Left kidney (tissue), 2 donors: ENCODE results near the gene P2RX5. TPM values are rescaled to one million over a fixed set of nuclear protein-coding genes. Genes with fewer than 3 reads are reported as not detected.

Source experiments
- DNase-seq: peaks from one replicate; pipeline ENCODE4 v3.0.0-alpha.2; 2013
- polyA plus RNA-seq: library from polyadenylated mRNA; unstranded; fragments of 120-200 nt; gene quantifications from one replicate; pipeline ENCODE4 v1.2.1, GENCODE V29; 2013; ENCODE audit not compliant: insufficient read length

P2RX5 gene
- polyA plus RNA-seq, 1 donor = 0.95 TPM

DNA sequence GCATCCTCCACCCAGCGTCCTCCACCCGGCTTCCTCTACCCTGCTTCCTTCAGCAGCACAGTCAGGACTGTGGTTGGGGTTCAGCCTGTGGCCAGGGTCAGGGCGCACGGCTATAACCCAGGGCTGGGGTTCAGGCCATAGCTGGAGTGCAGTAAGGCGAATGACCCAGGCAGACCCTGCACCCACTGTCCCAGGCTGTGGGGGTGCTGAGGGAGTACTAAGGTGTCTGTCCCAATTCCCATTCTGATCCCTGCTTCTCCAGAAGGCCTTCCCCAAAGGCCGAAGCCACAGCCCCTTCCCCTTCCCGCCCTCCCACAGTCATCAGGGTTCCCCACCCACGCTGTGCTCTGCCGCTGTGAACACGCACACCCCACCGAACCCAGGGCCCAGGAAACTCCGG lies 14.9 kb downstream of the P2RX5 start:
- DNase-seq = no peak

DNA sequence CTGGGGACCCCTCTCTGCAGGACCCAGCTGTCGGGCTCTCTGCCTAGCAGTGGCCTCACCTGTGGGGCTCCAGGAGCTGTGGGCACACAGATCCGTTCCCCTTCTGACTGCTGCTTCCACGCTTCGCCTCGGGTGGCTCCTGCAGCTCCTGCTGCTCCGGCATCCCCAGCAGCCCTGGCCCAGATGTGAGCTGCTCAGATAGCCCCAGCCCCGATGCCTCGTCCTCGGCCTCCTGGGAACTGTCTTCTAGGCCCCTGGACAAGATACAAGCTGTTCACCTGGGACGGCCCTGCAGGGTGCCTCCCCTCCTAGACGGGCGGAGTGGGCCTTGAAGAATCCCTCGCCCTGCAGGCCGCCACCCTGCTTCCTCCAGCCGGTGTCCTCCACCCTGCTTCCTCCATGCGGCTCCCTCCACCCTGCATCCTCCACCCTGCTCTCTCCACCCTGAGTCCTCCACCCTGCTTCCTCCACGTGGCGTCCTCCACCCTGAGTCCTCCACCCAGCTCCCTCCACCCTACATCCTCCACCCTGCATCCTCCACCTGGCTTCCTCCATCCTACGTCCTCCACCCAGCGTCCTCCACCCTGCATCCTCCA lies 16.3 kb downstream of the P2RX5 start:
- DNase-seq = no peak

DNA sequence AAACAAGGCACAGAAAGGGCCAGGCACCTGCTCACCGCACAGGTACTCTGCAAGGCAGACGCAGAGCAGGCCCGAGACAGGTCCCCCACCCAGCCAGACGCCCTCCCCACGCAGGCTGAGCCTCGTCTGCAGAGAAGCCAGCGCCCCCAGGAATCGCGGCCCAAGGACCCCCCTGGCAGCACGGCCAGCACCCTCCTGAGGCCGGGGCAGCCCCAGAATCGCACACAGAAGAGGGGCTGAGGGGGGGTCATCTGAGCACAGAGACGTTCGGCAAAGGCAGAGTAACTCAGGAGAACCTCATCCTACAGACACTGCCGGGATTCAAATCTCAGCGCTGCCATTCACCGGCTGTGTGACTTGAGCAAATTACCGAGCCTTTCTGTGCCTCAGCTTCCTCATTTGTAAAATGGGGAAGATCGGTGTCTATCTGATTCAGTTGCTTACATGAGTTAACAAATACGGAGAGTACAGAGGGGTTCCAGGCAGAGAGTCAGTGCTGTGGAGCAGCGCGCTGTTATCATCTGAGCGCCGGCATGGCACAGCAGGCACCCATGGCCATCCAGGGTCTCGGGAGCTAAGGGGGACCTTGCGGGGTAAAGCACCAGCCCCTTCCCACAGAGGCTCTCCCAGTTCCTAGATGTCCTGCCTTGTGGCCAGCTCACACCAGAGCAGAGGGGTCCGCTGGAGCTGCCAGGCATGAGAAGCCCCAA lies 17.0 kb downstream of the P2RX5 start:
- DNase-seq = no peak

DNA sequence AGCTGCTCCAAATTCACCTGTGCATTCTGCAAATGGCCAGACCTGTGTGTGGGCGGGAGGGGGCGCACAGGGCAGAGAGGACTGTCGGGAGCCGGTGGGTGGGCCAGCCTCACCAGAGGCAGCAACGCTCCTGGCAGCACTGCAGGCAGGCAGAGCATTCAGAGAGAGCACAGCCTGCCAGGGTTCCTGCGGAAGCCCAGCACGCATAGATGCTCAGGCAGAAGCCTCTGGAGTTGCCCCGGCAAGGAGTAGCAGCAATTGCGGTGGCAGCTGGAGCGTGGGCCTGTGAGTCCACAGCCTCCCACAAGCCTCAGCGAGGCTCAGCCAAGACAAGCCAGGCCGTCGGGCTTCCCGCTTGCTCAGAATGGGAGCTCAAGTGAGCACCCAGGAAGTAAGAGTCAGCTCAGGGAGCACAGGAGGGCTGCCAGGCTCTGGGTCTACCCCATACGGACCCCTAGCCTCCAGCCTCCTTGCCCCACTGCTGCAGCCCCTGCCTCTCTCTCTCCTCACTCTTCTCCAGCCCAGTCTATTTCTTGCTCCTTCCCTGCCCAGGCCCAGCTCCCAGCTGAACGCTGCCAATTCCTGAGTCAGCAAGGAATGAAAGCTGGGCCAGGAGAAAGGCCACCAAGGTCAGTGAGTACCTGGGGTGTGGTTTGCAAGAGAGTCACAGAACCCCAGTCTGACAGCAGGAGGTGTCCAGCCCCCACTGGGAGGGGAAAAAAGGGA lies 17.7 kb downstream of the P2RX5 start:
- DNase-seq = no peak

DNA sequence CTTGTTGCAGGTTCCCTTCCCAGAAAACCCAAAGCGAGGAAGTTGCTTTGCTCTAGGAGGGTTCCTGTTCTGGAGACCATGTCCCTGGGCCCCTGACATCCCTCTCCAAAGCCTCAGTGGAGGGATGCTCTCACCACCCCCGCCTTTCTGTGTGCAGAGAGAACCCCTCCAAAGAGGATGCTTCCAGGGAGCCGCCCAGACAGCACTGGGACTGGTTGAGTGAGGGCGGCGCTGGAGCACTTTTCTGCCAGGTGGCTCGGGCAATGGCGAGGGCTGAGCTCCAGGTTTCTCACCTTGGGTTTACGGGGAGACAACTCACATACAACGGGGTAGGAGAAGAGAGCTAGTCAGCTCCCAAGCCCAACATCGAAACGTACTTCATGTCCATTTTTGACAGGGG lies 20.1 kb downstream of the P2RX5 start:
- no peak for DNase-seq

DNA sequence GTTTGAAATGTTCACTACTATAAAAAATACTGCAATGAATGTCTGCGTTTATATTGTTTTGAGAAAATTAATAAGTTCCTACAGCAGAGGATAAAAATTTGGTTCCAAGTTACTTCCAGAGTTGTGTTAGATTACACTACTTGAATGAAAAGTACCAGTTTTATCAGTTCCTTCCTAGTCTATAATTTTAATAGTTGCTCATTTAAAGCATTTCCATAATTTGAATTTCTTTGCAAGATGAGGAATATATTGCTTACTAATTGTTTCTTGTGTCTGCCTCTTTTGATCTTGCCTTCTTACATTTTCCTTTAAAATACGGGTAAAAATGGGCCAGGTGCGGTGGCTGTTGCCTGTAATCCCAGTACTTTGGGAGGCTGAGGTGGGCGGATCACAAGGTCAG lies 23.4 kb downstream of the P2RX5 start:
- no peak for DNase-seq

DNA sequence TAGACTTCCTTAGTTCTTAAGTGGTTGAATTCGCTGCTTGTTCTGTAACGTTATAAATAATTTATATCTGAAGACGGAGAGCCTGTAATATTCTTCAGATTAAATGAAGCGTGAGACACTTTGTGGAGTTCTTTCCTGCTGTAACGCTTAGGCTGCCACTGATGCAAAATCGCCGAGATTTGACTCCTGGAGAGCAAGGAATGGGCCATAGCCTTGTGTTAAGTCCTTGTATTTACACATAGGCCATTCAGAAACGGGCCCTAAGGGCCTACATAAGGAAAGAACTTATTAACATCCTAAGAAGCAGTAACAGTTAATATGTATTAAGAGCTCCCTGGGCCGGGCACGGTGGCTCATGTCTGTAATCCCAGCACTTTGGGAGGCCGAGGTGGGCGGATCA lies 26.4 kb downstream of the P2RX5 start:
- no peak for DNase-seq

DNA sequence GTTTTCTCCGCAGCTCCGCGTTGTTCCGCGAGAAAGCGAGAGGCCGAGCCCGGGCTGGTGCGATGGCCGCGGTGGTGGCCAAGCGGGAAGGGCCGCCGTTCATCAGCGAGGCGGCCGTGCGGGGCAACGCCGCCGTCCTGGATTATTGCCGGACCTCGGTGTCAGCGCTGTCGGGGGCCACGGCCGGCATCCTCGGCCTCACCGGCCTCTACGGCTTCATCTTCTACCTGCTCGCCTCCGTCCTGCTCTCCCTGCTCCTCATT lies 26.9 kb downstream of the P2RX5 start:
- DNase-seq = no peak

DNA sequence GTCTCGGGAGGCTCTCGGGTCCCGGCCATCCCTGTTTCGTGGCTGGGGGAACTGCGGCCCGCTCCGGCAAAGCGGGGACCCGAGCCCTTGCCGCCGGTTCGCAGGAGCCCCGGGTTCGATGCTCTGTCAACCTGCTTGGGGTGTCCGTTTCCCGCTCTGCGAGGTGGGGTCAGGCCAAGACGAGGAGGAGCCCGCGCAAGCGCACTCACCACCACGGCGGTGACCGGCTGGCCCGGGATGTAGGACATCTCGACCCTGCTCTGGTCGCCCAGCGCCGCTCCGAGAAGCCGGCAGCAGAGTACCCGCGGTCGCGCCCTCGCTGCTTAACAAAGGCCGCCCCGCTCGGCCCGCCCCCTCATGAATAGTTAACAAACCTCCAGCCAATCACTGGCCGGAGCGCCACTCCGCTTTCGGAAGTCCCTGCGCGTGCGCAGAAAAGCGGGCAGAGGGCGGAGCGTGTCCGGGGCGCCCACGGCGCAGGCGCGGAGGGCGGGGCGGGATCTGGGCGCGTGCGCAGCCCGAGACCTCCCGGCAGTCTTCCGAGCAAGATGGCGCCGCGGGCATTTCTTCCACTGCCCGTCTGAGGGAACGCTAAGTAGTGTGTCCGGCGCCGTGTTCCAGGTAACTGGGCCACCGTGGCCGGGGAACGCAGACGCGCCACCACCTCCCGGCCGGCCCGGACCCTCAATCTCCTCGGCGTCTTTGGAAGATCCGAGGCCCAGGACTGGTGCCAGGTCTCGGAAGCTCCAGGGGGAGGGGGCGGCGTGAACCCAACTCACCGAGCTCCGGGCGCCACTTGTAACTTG lies 27.5 kb downstream of the P2RX5 start, which contains the start of the genes EMC6 and TAX1BP3:
Gene EMC6 (plus strand): TSS at position 534 of the 806 bp plus-strand sequence. CDS start 335 bp downstream, outside the sequence.
Gene TAX1BP3 (minus strand): TSS at position 300 of the 806 bp plus-strand sequence. CDS start 52 bp downstream, at position 248.
- DNase-seq = peak; percentile 98

DNA sequence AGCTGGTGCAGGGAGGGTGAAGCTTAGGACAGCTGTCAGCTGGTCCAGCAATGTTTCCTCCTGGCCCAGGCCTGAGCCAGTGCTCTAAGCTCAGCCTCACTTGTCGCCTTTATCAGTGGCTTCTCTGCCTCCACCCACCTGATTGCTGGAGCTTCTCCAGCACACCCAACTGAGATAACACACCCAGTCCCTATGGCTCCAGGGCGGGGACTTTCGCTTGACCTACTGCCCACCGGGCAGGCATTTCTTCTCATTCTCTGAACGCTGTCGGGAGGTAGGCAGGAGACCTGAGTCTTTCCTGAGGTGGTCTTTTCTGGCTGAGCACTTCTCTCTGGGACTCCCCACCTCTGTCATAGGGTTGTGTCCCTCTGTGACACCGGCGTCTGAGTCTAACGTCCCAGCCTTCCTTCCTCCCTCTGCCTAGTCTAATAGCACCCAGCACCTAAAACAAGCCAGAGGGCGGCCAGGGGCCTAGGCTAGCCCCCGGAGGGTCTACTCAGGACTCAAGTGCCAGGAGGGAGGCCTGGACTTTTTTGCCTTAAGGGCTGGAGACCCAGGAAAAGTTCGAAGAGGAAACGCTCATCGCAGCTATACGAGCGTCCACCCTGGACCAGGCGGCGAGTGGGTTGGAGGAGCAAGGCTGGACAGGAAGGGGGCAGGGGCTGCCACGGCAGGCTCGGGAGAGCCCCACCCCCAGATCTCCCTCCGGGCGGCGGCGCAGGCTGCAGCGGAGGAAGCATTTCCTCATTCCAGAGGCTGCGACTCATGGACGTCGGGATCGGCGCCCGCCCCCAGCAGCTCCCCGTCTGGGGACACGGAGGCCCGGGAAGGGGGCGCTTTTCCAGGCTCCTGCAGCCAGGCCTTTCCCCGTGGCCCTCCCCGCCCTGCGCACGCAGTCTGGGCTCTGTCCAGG lies 28.3 kb downstream of the P2RX5 start:
- peak; percentile 78 for DNase-seq

DNA sequence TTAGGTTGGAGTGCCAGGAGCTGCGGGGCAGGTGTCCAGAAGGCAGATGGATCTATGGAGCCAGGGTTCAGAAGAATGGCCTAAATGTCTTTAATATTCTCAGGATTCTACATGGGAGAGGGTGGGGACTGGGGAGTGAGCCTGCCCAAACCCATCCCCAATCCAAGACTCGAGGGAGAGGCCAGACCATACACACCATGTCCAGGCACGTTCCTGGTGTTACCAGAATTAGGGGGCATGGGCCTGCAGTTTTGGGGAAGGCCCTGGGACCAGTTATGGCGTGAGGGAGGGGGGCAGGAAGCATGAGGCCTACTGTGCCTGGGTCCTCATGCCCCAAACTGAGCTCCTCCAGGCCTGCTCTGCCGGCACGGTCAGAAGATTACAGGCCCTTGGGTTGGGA lies 29.4 kb downstream of the P2RX5 start:
- no peak for DNase-seq

DNA sequence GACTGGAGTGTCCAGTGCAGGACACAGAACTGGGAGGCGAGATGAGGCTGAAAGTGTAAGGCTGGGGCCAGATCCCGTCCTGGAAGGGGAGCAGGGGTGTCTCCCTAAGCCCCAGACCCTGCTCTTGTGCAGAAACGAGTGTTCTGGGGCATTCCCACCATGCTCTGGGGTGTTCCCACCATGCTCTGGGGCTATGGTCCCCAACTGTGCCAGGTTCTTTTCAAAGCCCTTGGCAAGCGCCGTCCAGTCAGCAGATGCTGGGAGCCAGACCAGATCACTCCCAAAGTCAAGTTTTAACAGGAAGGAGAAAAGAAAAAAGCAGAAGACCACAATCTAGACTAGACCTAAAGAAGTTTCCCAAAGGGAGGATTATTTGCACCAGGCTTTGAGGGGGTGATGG lies 30.1 kb downstream of the P2RX5 start:
- DNase-seq = no peak

DNA sequence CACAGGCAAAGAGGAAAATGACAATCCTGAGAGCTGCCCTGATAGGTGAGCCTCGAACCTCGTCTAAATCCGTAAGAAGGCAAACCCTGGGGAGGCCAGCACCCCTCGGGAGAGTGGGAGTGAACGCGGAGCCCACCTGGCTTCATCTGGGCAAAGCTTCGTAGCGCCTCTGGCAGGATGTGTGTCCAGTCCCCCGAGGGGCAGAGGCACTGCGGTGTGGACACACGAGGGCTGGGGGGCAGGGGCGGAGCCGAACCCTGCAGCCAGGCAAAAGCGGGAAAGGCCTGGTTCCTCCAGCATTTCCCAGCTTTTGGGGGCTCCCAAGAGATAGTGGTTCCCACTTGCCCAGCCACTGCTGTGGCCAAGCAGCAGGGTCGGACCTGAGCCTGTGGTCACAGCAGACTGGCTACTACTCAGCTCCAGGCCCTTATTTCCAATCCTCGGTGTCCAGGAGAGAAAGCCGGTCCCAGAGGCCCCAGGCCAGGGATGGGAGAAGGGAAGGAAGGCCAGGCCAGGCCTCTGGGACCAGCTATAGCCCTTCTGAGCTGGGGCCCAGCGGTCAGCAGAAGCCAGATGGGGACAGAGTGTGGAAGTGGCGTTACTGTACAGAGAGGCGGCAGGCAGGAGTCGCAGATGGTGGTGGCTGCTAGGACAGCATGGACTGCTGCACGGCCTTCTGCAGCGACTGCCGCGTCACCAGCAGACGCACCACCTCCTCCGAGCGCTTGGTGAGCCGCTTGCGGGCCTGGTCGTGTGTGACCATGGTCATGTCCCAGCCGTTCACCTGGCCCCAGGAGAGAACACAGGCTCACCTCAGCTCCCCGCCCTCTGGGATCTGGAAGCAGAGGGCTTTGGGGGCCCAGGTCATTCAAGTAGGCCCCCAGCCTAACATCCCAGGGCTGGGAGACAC lies 32.6 kb downstream of the P2RX5 start:
- DNase-seq = no peak

DNA sequence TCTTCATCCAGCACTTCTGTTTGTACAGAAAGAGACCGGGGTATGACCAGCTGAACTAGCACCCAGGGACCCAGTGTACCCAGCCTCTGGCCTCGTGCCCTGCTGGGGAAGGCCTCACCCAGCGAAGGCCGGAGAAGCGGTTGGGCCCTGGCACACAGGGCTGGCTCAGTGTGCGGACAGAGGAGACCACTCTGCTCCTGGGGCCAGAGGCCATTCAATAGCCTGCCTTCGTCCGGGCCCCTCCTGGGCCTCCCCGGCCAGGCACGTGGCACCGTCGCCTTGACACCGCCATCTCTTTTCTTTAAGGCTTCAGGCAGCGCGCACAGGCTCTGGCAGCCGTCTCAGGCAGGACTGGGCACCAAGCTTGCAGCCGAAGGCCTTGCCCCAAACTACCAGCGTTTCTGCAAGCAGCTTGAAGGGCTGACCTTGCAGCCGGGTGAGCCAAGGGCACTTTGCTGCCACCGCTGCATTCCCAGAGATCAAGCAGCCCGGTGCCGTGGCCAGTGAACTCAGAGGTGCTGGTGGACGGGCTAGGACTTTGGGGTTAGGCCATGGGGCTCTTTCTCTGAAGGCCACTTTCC lies 35.6 kb downstream of the P2RX5 start:
- DNase-seq = no peak

DNA sequence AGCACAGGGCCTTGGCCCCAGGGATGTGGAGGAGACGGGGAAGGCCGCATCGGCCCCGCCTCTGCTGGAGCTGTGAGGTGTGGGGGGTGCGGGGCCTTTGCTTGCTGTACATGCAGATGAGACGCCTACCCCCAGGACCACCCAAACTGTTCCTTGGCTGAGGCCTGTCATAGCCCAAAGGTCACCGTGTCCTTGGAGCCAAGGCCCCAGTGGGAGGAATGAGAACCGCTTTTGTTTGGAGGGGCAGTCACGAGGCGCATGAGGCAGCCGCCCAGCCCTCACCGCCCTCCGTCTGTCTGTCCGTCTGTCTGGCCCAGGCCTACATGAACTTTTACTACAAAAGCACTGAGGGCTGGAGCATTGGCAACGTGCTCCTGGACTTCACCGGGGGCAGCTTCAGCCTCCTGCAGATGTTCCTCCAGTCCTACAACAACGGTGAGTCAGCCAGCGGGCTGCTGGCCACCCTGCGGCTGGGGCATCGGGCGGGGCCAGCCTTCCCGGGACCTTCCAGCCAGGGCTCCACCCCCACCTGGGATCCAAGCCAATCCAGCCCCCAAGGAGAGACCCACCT lies 36.3 kb downstream of the P2RX5 start:
- no peak for DNase-seq

DNA sequence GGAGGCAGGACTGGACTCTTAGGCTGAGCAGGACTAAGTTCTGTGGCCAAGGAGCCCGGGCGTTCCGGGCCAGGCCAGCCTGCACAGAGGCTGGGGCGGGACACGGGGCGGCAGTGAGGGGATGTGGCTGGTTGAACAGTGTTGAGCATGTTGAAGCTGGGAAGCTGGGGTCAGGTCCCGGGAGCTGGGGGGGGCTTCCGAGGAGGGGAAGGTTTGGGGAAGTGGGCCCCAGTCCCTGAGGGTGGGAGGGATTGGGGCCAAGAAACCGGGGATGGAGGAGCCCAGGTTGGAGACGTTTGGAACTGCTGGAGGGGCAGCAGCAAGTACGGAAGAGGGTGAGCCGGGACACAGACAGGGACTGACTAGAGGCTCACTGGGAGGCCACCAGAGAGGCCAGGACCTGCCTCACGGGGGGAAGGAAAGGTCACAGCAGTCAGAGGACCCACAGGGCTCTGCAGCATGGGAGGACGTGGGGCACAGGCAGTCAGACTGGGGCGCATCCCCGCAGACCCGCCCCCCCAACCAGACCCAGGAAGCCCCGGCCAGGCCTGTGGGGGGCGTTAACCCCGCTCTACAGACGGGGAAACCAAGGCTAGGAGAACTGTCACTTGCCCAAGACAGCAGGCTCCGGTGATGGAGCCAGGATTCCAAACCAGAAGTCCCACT lies 37.0 kb downstream of the P2RX5 start:
- no peak for DNase-seq

DNA sequence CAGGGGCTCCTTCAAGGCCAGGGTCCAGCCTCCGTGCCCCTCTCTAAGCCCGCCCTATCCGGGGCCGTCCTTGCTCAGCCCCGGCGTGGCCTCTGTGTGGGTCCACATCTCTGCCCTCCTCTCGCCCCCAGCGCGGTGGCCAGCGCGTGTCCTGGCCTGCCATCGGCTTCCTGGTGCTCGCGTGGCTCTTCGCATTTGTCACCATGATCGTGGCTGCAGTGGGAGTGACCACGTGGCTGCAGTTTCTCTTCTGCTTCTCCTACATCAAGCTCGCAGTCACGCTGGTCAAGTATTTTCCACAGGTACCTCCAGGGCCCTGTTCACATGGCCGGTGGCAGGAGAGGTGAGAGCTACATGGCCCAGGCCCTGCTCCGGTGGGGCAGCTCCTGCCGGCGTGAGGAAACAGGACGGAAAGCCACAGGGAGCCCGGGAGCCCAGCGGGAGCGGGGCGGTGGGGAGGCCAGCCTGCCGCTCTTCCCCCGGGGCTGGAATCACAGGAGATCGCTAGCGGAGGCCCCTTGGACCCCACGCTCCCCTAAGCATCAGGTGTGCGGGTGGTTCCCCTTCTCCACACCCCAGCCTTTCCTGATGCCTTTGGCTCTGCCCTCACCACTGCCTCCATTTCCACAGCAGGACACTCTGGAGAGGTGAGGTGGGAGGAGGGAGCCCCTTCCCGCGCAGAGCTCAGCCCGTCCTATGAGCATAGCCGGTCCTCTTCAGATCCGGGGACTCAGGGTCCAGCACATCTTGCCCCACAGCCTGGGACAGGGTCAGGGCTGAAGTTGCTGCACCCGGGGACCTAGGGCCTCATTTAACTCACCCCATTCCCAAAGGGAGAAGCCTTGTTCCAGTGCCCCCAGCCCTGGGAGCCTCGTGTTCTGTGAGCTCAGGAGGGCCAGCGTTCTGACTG lies 37.8 kb downstream of the P2RX5 start:
- DNase-seq = no peak

DNA sequence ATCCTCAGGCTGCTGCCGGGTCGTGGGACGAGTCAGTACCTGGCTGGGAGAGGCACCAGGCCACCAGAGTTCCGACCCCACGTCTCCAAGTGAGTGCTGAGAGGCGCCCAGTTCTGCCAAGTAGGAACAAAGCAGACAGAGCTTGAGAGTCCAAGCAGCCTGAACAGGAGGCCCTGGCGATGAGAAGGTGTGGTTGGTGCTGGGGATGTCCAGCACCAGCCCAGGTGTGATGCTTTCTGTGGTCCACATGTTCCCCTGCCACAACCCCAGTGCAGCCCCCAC lies 38.4 kb downstream of the P2RX5 start:
- DNase-seq = no peak
